ENCODE results near the gene SNAP91. TPM values are rescaled to one million over a fixed set of nuclear protein-coding genes. Genes with fewer than 3 reads are reported as not detected.

Gene SNAP91
- total and polyA plus RNA-seq, 2 of the 8 experiments (the other 6 are each of a cell fraction or from before 2014, with no cell fraction given) = 1.3 to 1.5 TPM

- no peak overlapping the region for H3K9ac ChIP-seq (replicated peaks in 1 of 4; ENCODE audit: extremely low read depth in 1 of 4, low read depth in 3 of 4, low read length in 3 of 4)
- no peaks in the 10 kb centered on the region for H3K23me2 ChIP-seq (ENCODE audit: low read depth, low read length)
- H3K27me3 ChIP-seq (replicated peaks in 1 of 4; ENCODE audit: control insufficient read depth in 3 of 4, extremely low read depth in 1 of 4, insufficient read depth in 3 of 4, low read length in 3 of 4) = no peaks in the 10 kb centered on the region
- no peak overlapping the region for H2BK5ac ChIP-seq (ENCODE audit: low read depth, low read length)
- no peak overlapping the region for H3K14ac ChIP-seq (ENCODE audit: insufficient read length)
- FAIRE-seq (no peak), DNase-seq (ENCODE audit: low read depth in 1 of 2, low spot score in 2 of 2) (no peak)
- H4K20me1 ChIP-seq (replicated peaks in 1 of 2; ENCODE audit: control insufficient read depth in 1 of 2, insufficient read depth in 2 of 2, low read length in 2 of 2) = peaks cover 0 to 2% of the 10 kb centered on the region in 2 experiments
- no peaks in the 10 kb centered on the region for H3K9me3 ChIP-seq (ENCODE audit: insufficient read depth in 2 of 2, low read depth in 1 of 2, low read length in 1 of 2)
- H3K4ac ChIP-seq (replicated peaks; ENCODE audit: insufficient read length, low read depth, low read length) = no peak overlapping the region
- H3K79me2 ChIP-seq (ENCODE audit: control insufficient read depth in 1 of 2, insufficient read depth in 2 of 2, low read length in 2 of 2) = no peaks in the 10 kb centered on the region
- no peak overlapping the region for H2AK5ac ChIP-seq (ENCODE audit: low read depth, low read length)
- H3K79me1 ChIP-seq (ENCODE audit: low read depth, low read length) = no peaks in the 10 kb centered on the region
- H2BK15ac ChIP-seq (ENCODE audit: low read length) = no peak overlapping the region
- no peak overlapping the region for H3K4me2 ChIP-seq (ENCODE audit: insufficient read depth in 1 of 2, low read depth in 2 of 2, low read length in 2 of 2)
- H3K27ac ChIP-seq (ENCODE audit: low read depth, low read length) = no peak overlapping the region
- no peak overlapping the region for H4K91ac ChIP-seq (replicated peaks; ENCODE audit: insufficient read length, low read length)
- no peak overlapping the region for H2BK120ac ChIP-seq (replicated peaks; ENCODE audit: low read depth, low read length)
- no peak overlapping the region for H4K8ac ChIP-seq (ENCODE audit: extremely low read depth, insufficient read depth, low read length)
- H3K56ac ChIP-seq (replicated peaks; ENCODE audit: insufficient read length, low read depth, low read length) = no peak overlapping the region
- no peaks in the 10 kb centered on the region for H3K36me3 ChIP-seq (ENCODE audit: control insufficient read depth in 2 of 4, insufficient read depth in 4 of 4, low read length in 3 of 4)
- POLR2A ChIA-PET (ENCODE audit: partially characterized antibody) = no interaction called here
- CTCF ChIA-PET (ENCODE audit: partially characterized antibody) = interaction anchor here (1.5 kb wide), 1 partner anchor 19 kb away, joined by 5 read pairs; no protein-coding TSS in a partner anchor
- TF ChIP-seq MAFK (IDR thresholded peaks at IDR 0.05; ENCODE audit: low read depth, low read length) = peak; percentile 7; the same call in 1 of the 2 replicates
- no peak for TF ChIP-seq TAF1 (IDR thresholded peaks at IDR 0.05; ENCODE audit: low read depth, low read length)
- WGBS, 2 experiments (ENCODE audit: extremely low coverage in 1 of 2, insufficient coverage in 1 of 2, insufficient read length in 1 of 2, insufficient replicate concordance in 2 of 2, low coverage in 1 of 2, low lambda C conversion rate in 2 of 2, missing lambda C conversion rate in 1 of 2) = 93% methylated on average over 1 of the region's 1 CpG; no CpG with 5 or more reads in 1 of the 2 experiments
- no peak overlapping the region for H2AFZ ChIP-seq (ENCODE audit: low read length)
- H2BK12ac ChIP-seq (ENCODE audit: low read depth, low read length) = no peak overlapping the region
- no peak overlapping the region for H4K5ac ChIP-seq (ENCODE audit: insufficient read length, low read depth, low read length)
- H2BK20ac ChIP-seq (ENCODE audit: low read length) = no peak overlapping the region
- no peak overlapping the region for H3K23ac ChIP-seq (ENCODE audit: insufficient read length)
- H3K4me3 ChIP-seq (ENCODE audit: extremely low read depth in 1 of 4, insufficient read depth in 2 of 4, low read depth in 3 of 4, low read length in 4 of 4) = no peak overlapping the region
- no peak overlapping the region for H3K18ac ChIP-seq (ENCODE audit: extremely low read depth, low read length)
- H3K4me1 ChIP-seq (replicated peaks in 1 of 4; ENCODE audit: control insufficient read depth in 3 of 4, insufficient read depth in 4 of 4, low read length in 3 of 4) = no peaks in the 10 kb centered on the region
Observed at GRCh38 chr6:83578057-83578456, 130.8 kb downstream of the SNAP91 start.
